HepG2 (cell line): ENCODE results near the gene BBS9. TPM values are rescaled to one million over a fixed set of nuclear protein-coding genes. Genes with fewer than 3 reads are reported as not detected.

Experiments
- HNF4A ChIP-seq: sonication (generic); formaldehyde crosslinking; IDR thresholded peaks from 2 replicates; pipeline ENCODE4 v1.4.0; 2020; ENCODE audit warnings: missing genetic modification reagents
- NR2F1 ChIP-seq, 2 experiments: fragments of 450-650 bp in 1 of 2; formaldehyde crosslinking in 1 of 2; IDR thresholded peaks; 2 replicates each; pipeline versions ENCODE4 v1.5.0 to v1.6.1; 2016 to 2020; ENCODE audit warnings: mild to moderate bottlenecking in 1 of 2, missing compliant biosample characterization in 1 of 2, missing genetic modification reagents in 1 of 2, moderate library complexity in 1 of 2
- NR2F6 ChIP-seq, 2 experiments: IDR thresholded peaks; 2 replicates each; pipeline ENCODE4 v1.6.1; 2016; ENCODE audit warnings: antibody characterized with exemption in 1 of 2, mild to moderate bottlenecking in 1 of 2
- PAXIP1 ChIP-seq: sonication (generic); formaldehyde crosslinking; conservative IDR thresholded peaks from 2 replicates; pipeline ENCODE4 v1.4.0; 2020; ENCODE audit warnings: mild to moderate bottlenecking, missing genetic modification reagents, moderate library complexity
- TEAD2 ChIP-seq: sonication (generic); formaldehyde crosslinking; IDR thresholded peaks from 2 replicates; pipeline ENCODE4 v1.9.0; 2021; ENCODE audit warnings: missing genetic modification reagents
- ZC3H13 ChIP-seq: sonication (generic); formaldehyde crosslinking; IDR thresholded peaks from 2 replicates; pipeline ENCODE4 v1.8.1; 2023; ENCODE audit warnings: mild to moderate bottlenecking, missing genetic modification reagents, moderate library complexity
- ZNF484 ChIP-seq: sonication (generic); formaldehyde crosslinking; IDR thresholded peaks from 2 replicates; pipeline ENCODE4 v1.5.1; 2020; ENCODE audit warnings: mild to moderate bottlenecking, low read depth, missing genetic modification reagents, borderline replicate concordance
- ZNF746 ChIP-seq: sonication (generic); formaldehyde crosslinking; IDR thresholded peaks from 2 replicates; pipeline ENCODE4 v1.8.0; 2022; ENCODE audit warnings: mild to moderate bottlenecking, missing genetic modification reagents
- ZSCAN12 ChIP-seq: sonication (generic); formaldehyde crosslinking; IDR thresholded peaks from 2 replicates; pipeline ENCODE4 v1.9.0; 2021; ENCODE audit warnings: mild to moderate bottlenecking, missing genetic modification reagents
- polyA plus RNA-seq, 8 experiments: library from polyadenylated mRNA; depleted of rRNA in 3 of 8; stranded (reverse) in 7 of 8; unstranded in 1 of 8; fragments of >200 nt; fragmentation: Illumina TruSeq in 4 of 8; extraction: Trizol in 4 of 8; gene quantifications; 2 replicates each; pipeline versions ENCODE4 v1.2.1 to v1.2.3, GENCODE V29; 2011 to 2016; ENCODE audit warnings: low read depth in 4 of 8, missing spikeins in 1 of 8, mixed read lengths in 1 of 8; ENCODE audit not compliant: insufficient read depth in 1 of 8
- total RNA-seq, 5 experiments: library from RNA; depleted of rRNA; stranded (reverse); fragments of >200 nt; fragmentation: Illumina TruSeq; extraction: Trizol; gene quantifications; 2 replicates each; pipeline ENCODE4 v1.2.3, GENCODE V29; 2016; ENCODE audit warnings: low read depth in 1 of 5
- TF ChIP-seq, protein P1 (sequence below): sonication (generic); formaldehyde crosslinking; conservative IDR thresholded peaks from 2 replicates; pipeline ENCODE4 v1.4.0; 2020; ENCODE audit warnings: missing genetic modification reagents
- TF ChIP-seq, protein P2 (sequence below): IDR thresholded peaks from 2 replicates; pipeline ENCODE4 v1.4.0; 2020; ENCODE audit warnings: mild to moderate bottlenecking, missing genetic modification reagents
- TF ChIP-seq, protein P3 (sequence below): sonication (generic); formaldehyde crosslinking; IDR thresholded peaks from 2 replicates; pipeline ENCODE4 v1.5.1; 2020; ENCODE audit warnings: mild to moderate bottlenecking, missing genetic modification reagents, borderline replicate concordance

BBS9 gene
- total and polyA plus RNA-seq, 2 of the 13 experiments (the other 11 are each of a cell fraction or from before 2014, with no cell fraction given), result 5.1 to 7.8 TPM

GRCh38 chr7:33452805-33453502 lies 323.6 kb downstream of the BBS9 start (continued):
- TF ChIP-seq ZNF746 (CRISPR knock-in tag) (no peak), PAXIP1 (CRISPR knock-in tag) (peak; percentile 70), NR2F1 (CRISPR knock-in tag; IDR thresholded peaks at IDR 0.05) (peak; percentile 38 to 41; a peak in 1 of 4 replicates), TEAD2 (CRISPR knock-in tag) (no peak), NR2F6 (IDR thresholded peaks at IDR 0.05) (peak; percentile 56), NR2F6 (CRISPR knock-in tag; IDR thresholded peaks at IDR 0.05) (peak; percentile 67), ZNF484 (CRISPR knock-in tag) (no peak), ZSCAN12 (CRISPR knock-in tag) (no peak), HNF4A (CRISPR knock-in tag) (peak; percentile 90), ZC3H13 (CRISPR knock-in tag) (no peak)
- TF ChIP-seq, protein P1, sequence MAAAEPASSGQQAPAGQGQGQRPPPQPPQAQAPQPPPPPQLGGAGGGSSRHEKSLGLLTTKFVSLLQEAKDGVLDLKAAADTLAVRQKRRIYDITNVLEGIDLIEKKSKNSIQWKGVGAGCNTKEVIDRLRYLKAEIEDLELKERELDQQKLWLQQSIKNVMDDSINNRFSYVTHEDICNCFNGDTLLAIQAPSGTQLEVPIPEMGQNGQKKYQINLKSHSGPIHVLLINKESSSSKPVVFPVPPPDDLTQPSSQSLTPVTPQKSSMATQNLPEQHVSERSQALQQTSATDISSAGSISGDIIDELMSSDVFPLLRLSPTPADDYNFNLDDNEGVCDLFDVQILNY (CRISPR knock-in tag), result no peak
- TF ChIP-seq, protein P2, sequence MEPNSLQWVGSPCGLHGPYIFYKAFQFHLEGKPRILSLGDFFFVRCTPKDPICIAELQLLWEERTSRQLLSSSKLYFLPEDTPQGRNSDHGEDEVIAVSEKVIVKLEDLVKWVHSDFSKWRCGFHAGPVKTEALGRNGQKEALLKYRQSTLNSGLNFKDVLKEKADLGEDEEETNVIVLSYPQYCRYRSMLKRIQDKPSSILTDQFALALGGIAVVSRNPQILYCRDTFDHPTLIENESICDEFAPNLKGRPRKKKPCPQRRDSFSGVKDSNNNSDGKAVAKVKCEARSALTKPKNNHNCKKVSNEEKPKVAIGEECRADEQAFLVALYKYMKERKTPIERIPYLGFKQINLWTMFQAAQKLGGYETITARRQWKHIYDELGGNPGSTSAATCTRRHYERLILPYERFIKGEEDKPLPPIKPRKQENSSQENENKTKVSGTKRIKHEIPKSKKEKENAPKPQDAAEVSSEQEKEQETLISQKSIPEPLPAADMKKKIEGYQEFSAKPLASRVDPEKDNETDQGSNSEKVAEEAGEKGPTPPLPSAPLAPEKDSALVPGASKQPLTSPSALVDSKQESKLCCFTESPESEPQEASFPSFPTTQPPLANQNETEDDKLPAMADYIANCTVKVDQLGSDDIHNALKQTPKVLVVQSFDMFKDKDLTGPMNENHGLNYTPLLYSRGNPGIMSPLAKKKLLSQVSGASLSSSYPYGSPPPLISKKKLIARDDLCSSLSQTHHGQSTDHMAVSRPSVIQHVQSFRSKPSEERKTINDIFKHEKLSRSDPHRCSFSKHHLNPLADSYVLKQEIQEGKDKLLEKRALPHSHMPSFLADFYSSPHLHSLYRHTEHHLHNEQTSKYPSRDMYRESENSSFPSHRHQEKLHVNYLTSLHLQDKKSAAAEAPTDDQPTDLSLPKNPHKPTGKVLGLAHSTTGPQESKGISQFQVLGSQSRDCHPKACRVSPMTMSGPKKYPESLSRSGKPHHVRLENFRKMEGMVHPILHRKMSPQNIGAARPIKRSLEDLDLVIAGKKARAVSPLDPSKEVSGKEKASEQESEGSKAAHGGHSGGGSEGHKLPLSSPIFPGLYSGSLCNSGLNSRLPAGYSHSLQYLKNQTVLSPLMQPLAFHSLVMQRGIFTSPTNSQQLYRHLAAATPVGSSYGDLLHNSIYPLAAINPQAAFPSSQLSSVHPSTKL (CRISPR knock-in tag), result peak; percentile 59
- TF ChIP-seq, protein P3, sequence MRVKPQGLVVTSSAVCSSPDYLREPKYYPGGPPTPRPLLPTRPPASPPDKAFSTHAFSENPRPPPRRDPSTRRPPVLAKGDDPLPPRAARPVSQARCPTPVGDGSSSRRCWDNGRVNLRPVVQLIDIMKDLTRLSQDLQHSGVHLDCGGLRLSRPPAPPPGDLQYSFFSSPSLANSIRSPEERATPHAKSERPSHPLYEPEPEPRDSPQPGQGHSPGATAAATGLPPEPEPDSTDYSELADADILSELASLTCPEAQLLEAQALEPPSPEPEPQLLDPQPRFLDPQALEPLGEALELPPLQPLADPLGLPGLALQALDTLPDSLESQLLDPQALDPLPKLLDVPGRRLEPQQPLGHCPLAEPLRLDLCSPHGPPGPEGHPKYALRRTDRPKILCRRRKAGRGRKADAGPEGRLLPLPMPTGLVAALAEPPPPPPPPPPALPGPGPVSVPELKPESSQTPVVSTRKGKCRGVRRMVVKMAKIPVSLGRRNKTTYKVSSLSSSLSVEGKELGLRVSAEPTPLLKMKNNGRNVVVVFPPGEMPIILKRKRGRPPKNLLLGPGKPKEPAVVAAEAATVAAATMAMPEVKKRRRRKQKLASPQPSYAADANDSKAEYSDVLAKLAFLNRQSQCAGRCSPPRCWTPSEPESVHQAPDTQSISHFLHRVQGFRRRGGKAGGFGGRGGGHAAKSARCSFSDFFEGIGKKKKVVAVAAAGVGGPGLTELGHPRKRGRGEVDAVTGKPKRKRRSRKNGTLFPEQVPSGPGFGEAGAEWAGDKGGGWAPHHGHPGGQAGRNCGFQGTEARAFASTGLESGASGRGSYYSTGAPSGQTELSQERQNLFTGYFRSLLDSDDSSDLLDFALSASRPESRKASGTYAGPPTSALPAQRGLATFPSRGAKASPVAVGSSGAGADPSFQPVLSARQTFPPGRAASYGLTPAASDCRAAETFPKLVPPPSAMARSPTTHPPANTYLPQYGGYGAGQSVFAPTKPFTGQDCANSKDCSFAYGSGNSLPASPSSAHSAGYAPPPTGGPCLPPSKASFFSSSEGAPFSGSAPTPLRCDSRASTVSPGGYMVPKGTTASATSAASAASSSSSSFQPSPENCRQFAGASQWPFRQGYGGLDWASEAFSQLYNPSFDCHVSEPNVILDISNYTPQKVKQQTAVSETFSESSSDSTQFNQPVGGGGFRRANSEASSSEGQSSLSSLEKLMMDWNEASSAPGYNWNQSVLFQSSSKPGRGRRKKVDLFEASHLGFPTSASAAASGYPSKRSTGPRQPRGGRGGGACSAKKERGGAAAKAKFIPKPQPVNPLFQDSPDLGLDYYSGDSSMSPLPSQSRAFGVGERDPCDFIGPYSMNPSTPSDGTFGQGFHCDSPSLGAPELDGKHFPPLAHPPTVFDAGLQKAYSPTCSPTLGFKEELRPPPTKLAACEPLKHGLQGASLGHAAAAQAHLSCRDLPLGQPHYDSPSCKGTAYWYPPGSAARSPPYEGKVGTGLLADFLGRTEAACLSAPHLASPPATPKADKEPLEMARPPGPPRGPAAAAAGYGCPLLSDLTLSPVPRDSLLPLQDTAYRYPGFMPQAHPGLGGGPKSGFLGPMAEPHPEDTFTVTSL (CRISPR knock-in tag), result peak; percentile 86
